NCI-H1092 (cell line): ENCODE data around the gene ISCA2.
"Not testable (repeated sequence)": the region's sequence is repeated elsewhere in the genome, so short reads cannot be mapped to it uniquely, and the experiment has no call there.

ENCODE experiments used
- DNase-seq: peaks from one replicate; lab custom pipeline; 2025; lab: John Stamatoyannopoulos, UW

ISCA2 gene

GRCh38 chr14:74493343-74494261 lies at the start of gene ISCA2:
Gene ISCA2, plus strand, starts transcription at chr14:74493765. Its CDS starts 10 bp downstream, at chr14:74493775.
- DNase-seq: peak; percentile 99

- DNase-seq: no peak
Measured at GRCh38 chr14:74444866-74445265, 48.7 kb upstream of the ISCA2 start.

- DNase-seq: not testable (repeated sequence)
Measured at GRCh38 chr14:74454397-74454796, 39.2 kb upstream of the ISCA2 start.

- no peak for DNase-seq
Measured at GRCh38 chr14:74456684-74457564, 36.6 kb upstream of the ISCA2 start.

- no peak for DNase-seq
Measured at GRCh38 chr14:74457565-74457895, 36.0 kb upstream of the ISCA2 start.

- no peak for DNase-seq
Measured at GRCh38 chr14:74459289-74459946, 34.1 kb upstream of the ISCA2 start.

- DNase-seq: no peak
Measured at GRCh38 chr14:74459976-74460375, 33.6 kb upstream of the ISCA2 start.

- no peak for DNase-seq
Measured at GRCh38 chr14:74462993-74463392, 30.6 kb upstream of the ISCA2 start.

GRCh38 chr14:74463697-74464096 lies 29.9 kb upstream of the ISCA2 start:
- DNase-seq: no peak

- DNase-seq: no peak
Measured at GRCh38 chr14:74464785-74465184, 28.8 kb upstream of the ISCA2 start.

- DNase-seq: no peak
Measured at GRCh38 chr14:74465335-74465734, 28.2 kb upstream of the ISCA2 start.

GRCh38 chr14:74468513-74468912 lies 25.1 kb upstream of the ISCA2 start:
- DNase-seq: no peak

GRCh38 chr14:74469548-74470518 lies 23.7 kb upstream of the ISCA2 start:
- DNase-seq: no peak

- no peak for DNase-seq
Measured at GRCh38 chr14:74472601-74473000, 21.0 kb upstream of the ISCA2 start.

GRCh38 chr14:74474376-74474775 lies 19.2 kb upstream of the ISCA2 start:
- no peak for DNase-seq

GRCh38 chr14:74475678-74476077 lies 17.9 kb upstream of the ISCA2 start:
- no peak for DNase-seq

GRCh38 chr14:74476107-74476506 lies 17.5 kb upstream of the ISCA2 start:
- no peak for DNase-seq

GRCh38 chr14:74476607-74477006 lies 17.0 kb upstream of the ISCA2 start:
- no peak for DNase-seq

- DNase-seq: no peak
Measured at GRCh38 chr14:74478996-74479635, 14.4 kb upstream of the ISCA2 start.

- DNase-seq: no peak
Measured at GRCh38 chr14:74480046-74480445, 13.5 kb upstream of the ISCA2 start.

GRCh38 chr14:74482571-74482970 lies 11.0 kb upstream of the ISCA2 start:
- no peak for DNase-seq
